DOHH2 (cell line): Measurements from ENCODE around the gene NCAPG2.

Experiments used
- H3F3A ChIP-seq: fragments of 200-600 bp; sonication (generic), shearing (Covaris generic); 2 replicates; pipeline ENCODE4 v1.6.0; 2016; ENCODE audit warnings: antibody characterized with exemption, mild to moderate bottlenecking; ENCODE audit not compliant: control insufficient read depth, insufficient read depth
- H3K27ac ChIP-seq: fragments of 200-600 bp; sonication (generic); 2 replicates; pipeline ENCODE4 v1.5.1; 2014; ENCODE audit warnings: low read depth, mild to moderate bottlenecking, low read length, moderate library complexity
- H3K27me3 ChIP-seq: fragments of 200-600 bp; sonication (generic); 2 replicates; pipeline ENCODE4 v1.6.1; 2014; ENCODE audit warnings: mild to moderate bottlenecking, low read length, mixed read lengths; ENCODE audit not compliant: control insufficient read depth
- H3K36me3 ChIP-seq: fragments of 200-600 bp; sonication (generic); 2 replicates; pipeline ENCODE4 v1.6.1; 2014; ENCODE audit warnings: mild to moderate bottlenecking, low read length, moderate library complexity, mixed read lengths; ENCODE audit not compliant: control insufficient read depth
- H3K4me1 ChIP-seq: fragments of 200-600 bp; sonication (generic); 2 replicates; pipeline ENCODE4 v1.6.1; 2014; ENCODE audit warnings: mild to moderate bottlenecking, low read length, mixed read lengths; ENCODE audit not compliant: control insufficient read depth
- H3K4me2 ChIP-seq: fragments of 200-600 bp; sonication (generic); 2 replicates; pipeline ENCODE4 v1.6.0; 2014; ENCODE audit warnings: mild to moderate bottlenecking, low read length, moderate library complexity
- H3K4me3 ChIP-seq: fragments of 200-600 bp; sonication (generic); 2 replicates; pipeline ENCODE4 v1.5.1; 2014; ENCODE audit warnings: mild to moderate bottlenecking, low read length, mixed read lengths
- H3K79me2 ChIP-seq: fragments of 200-600 bp; sonication (generic); 2 replicates; pipeline ENCODE4 v1.6.1; 2014; ENCODE audit warnings: mild to moderate bottlenecking, low read length, mixed read lengths; ENCODE audit not compliant: control insufficient read depth
- H3K9me2 ChIP-seq: fragments of 200-600 bp; sonication (generic); replicated peaks from 2 replicates; pipeline ENCODE4 v1.6.1; 2014; ENCODE audit warnings: mild to moderate bottlenecking, low read length, mixed read lengths; ENCODE audit not compliant: control insufficient read depth
- H3K9me3 ChIP-seq: fragments of 200-600 bp; sonication (generic); 2 replicates; pipeline ENCODE4 v1.6.1; 2014; ENCODE audit warnings: antibody characterized with exemption, low read length, mixed read lengths; ENCODE audit not compliant: control insufficient read depth, insufficient read depth
- H4K20me1 ChIP-seq: fragments of 200-600 bp; sonication (generic); 2 replicates; pipeline ENCODE4 v1.6.0; 2014; ENCODE audit warnings: low read depth, mild to moderate bottlenecking, antibody characterized with exemption, low read length, moderate library complexity; ENCODE audit not compliant: control insufficient read depth, insufficient read depth
- EZH2phosphoT487 ChIP-seq: fragments of 200-600 bp; sonication (generic); IDR thresholded peaks from 2 replicates; pipeline ENCODE4 v1.6.1; 2017; ENCODE audit warnings: borderline replicate concordance, mild to moderate bottlenecking, antibody characterized with exemption, low read length, moderate library complexity, mixed read lengths
- TF ChIP-seq, protein P1 (sequence below): fragments of 200-600 bp; sonication (generic); IDR thresholded peaks from one replicate; pipeline ENCODE4 v1.5.1; 2014; ENCODE audit warnings: antibody characterized with exemption, mild to moderate bottlenecking, low read depth, low read length; ENCODE audit not compliant: poor library complexity, severe bottlenecking

NCAPG2 gene

GRCh38 chr7:158585721-158586498, 118.7 kb downstream of the NCAPG2 start:
- Histone ChIP-seq H3K4me1 (peaks cover 3% of the 10 kb centered on the region; the same call in 1 of the 2 replicates), H3K79me2 (no peaks in the 10 kb centered on the region), H3K4me3 (no peak overlapping the region), H3K36me3 (no peaks in the 10 kb centered on the region), H3K27me3 (no peaks in the 10 kb centered on the region), H4K20me1 (no peaks in the 10 kb centered on the region), H3F3A (no peaks in the 10 kb centered on the region), H3K9me3 (peaks cover 11% of the 10 kb centered on the region; the same call in 1 of the 2 replicates), H3K9me2 (no peaks in the 10 kb centered on the region), H3K27ac (no peak overlapping the region), H3K4me2 (no peak overlapping the region)
- TF ChIP-seq, protein P1, sequence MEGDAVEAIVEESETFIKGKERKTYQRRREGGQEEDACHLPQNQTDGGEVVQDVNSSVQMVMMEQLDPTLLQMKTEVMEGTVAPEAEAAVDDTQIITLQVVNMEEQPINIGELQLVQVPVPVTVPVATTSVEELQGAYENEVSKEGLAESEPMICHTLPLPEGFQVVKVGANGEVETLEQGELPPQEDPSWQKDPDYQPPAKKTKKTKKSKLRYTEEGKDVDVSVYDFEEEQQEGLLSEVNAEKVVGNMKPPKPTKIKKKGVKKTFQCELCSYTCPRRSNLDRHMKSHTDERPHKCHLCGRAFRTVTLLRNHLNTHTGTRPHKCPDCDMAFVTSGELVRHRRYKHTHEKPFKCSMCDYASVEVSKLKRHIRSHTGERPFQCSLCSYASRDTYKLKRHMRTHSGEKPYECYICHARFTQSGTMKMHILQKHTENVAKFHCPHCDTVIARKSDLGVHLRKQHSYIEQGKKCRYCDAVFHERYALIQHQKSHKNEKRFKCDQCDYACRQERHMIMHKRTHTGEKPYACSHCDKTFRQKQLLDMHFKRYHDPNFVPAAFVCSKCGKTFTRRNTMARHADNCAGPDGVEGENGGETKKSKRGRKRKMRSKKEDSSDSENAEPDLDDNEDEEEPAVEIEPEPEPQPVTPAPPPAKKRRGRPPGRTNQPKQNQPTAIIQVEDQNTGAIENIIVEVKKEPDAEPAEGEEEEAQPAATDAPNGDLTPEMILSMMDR: no peak
- no peak for TF ChIP-seq EZH2phosphoT487

- Histone ChIP-seq H3K36me3 (no peaks in the 10 kb centered on the region), H3F3A (no peaks in the 10 kb centered on the region), H3K9me2 (no peaks in the 10 kb centered on the region), H4K20me1 (no peaks in the 10 kb centered on the region), H3K4me3 (no peak overlapping the region), H3K27ac (no peak overlapping the region), H3K4me1 (peaks cover 3% of the 10 kb centered on the region; the same call in 1 of the 2 replicates), H3K4me2 (no peak overlapping the region), H3K27me3 (no peaks in the 10 kb centered on the region), H3K79me2 (no peaks in the 10 kb centered on the region), H3K9me3 (peaks cover 15% of the 10 kb centered on the region; the same call in 1 of the 2 replicates)
- TF ChIP-seq, protein P1: no peak
- TF ChIP-seq EZH2phosphoT487: no peak
Observed at GRCh38 chr7:158584407-158584806, 120.2 kb downstream of the NCAPG2 start.

GRCh38 chr7:158583810-158584209, 120.8 kb downstream of the NCAPG2 start:
- Histone ChIP-seq H3K27me3 (no peaks in the 10 kb centered on the region), H3K4me3 (no peak overlapping the region), H3K27ac (no peak overlapping the region), H4K20me1 (no peaks in the 10 kb centered on the region), H3K9me3 (peaks cover 14% of the 10 kb centered on the region; the same call in 1 of the 2 replicates), H3K9me2 (no peaks in the 10 kb centered on the region), H3K36me3 (no peaks in the 10 kb centered on the region), H3F3A (no peaks in the 10 kb centered on the region), H3K79me2 (no peaks in the 10 kb centered on the region), H3K4me1 (peaks cover 3% of the 10 kb centered on the region; the same call in 1 of the 2 replicates), H3K4me2 (no peak overlapping the region)
- TF ChIP-seq, protein P1: no peak
- no peak for TF ChIP-seq EZH2phosphoT487
